Neural cell (in vitro differentiated cells): ENCODE measurements around the gene SUMF1. TPM values are rescaled to one million over a fixed set of nuclear protein-coding genes. Genes with fewer than 3 reads are reported as not detected.

ENCODE experiments used
- H2AFZ ChIP-seq: fragments of 200-600, 300-800 bp; sonication (generic), shearing (Covaris generic); 2 replicates; pipeline ENCODE4 v1.6.0; 2014; ENCODE audit warnings: low read depth, mild to moderate bottlenecking, antibody characterized with exemption, low read length, moderate library complexity
- H3F3A ChIP-seq: fragments of 200-600 bp; shearing (Covaris generic); 2 replicates; pipeline ENCODE4 v1.6.1; 2016; ENCODE audit warnings: mild to moderate bottlenecking, moderate library complexity, mixed read lengths, antibody characterized with exemption, low read length; ENCODE audit not compliant: insufficient read depth, poor library complexity, severe bottlenecking
- H3K27ac ChIP-seq: fragments of 200-600, 300-800 bp; sonication (generic), shearing (Covaris generic); 2 replicates; pipeline ENCODE4 v1.5.1; 2014; ENCODE audit warnings: mild to moderate bottlenecking, low read length, moderate library complexity
- H3K27me3 ChIP-seq: fragments of 300-800, 200-600 bp; sonication (generic), shearing (Covaris generic); 2 replicates; pipeline ENCODE4 v1.6.0; 2014; ENCODE audit warnings: mild to moderate bottlenecking, low read depth, low read length, moderate library complexity; ENCODE audit not compliant: insufficient read depth
- H3K36me3 ChIP-seq: fragments of 300-800, 200-600 bp; sonication (generic), shearing (Covaris generic); 2 replicates; pipeline ENCODE4 v1.5.1; 2014; ENCODE audit warnings: mild to moderate bottlenecking, antibody characterized with exemption, low read length, moderate library complexity; ENCODE audit not compliant: insufficient read depth
- H3K4me2 ChIP-seq: fragments of 300-800, 200-600 bp; sonication (generic), shearing (Covaris generic); 2 replicates; pipeline ENCODE4 v1.6.0; 2014; ENCODE audit warnings: mild to moderate bottlenecking, low read length
- H3K4me3 ChIP-seq: fragments of 300-800, 200-600 bp; sonication (generic), shearing (Covaris generic); 2 replicates; pipeline ENCODE4 v1.5.1; 2014; ENCODE audit warnings: mild to moderate bottlenecking, low read length, moderate library complexity
- H3K79me2 ChIP-seq: fragments of 200-600 bp; shearing (Covaris generic); replicated peaks from 2 replicates; pipeline ENCODE4 v1.6.0; 2014; ENCODE audit warnings: mild to moderate bottlenecking, low read length, moderate library complexity; ENCODE audit not compliant: insufficient read depth
- H3K9ac ChIP-seq: fragments of 300-800, 200-600 bp; sonication (generic), shearing (Covaris generic); 2 replicates; pipeline ENCODE4 v1.6.1; 2016; ENCODE audit warnings: mild to moderate bottlenecking, low read length, mixed read lengths
- H3K9me2 ChIP-seq: fragments of 200-600 bp; shearing (Covaris generic); 2 replicates; pipeline ENCODE4 v1.6.1; 2016; ENCODE audit warnings: mild to moderate bottlenecking, low read length, mixed read lengths; ENCODE audit not compliant: insufficient read depth
- H3K9me3 ChIP-seq: fragments of 200-600, 300-800 bp; sonication (generic), shearing (Covaris generic); 2 replicates; pipeline ENCODE4 v1.6.1; 2016; ENCODE audit warnings: mild to moderate bottlenecking, mixed run types, low read length, moderate library complexity, mixed read lengths
- H4K20me1 ChIP-seq: fragments of 200-600 bp; shearing (Covaris generic); 2 replicates; pipeline ENCODE4 v1.6.1; 2016; ENCODE audit warnings: mild to moderate bottlenecking, mixed run types; ENCODE audit not compliant: insufficient read depth
- EP300 ChIP-seq: fragments of 450-650 bp; conservative IDR thresholded peaks from 2 replicates; pipeline ENCODE4 v1.6.1; 2014; ENCODE audit warnings: antibody characterized with exemption, mild to moderate bottlenecking, moderate library complexity; ENCODE audit not compliant: poor library complexity, severe bottlenecking
- EZH2 ChIP-seq: fragments of 200-600, 300-800 bp; shearing (Covaris generic), sonication (generic); IDR thresholded peaks from 2 replicates; pipeline ENCODE4 v1.6.1; 2014; ENCODE audit warnings: antibody characterized with exemption, low read length, borderline replicate concordance, mild to moderate bottlenecking; ENCODE audit not compliant: insufficient read depth, poor library complexity, severe bottlenecking
- MXI1 ChIP-seq: fragments of 450-650 bp; conservative IDR thresholded peaks from 2 replicates; pipeline ENCODE4 v1.6.1; 2014; ENCODE audit warnings: antibody characterized with exemption, mild to moderate bottlenecking; ENCODE audit not compliant: poor library complexity, severe bottlenecking
- POLR2AphosphoS5 ChIP-seq: IDR thresholded peaks from 2 replicates; pipeline ENCODE4 v1.6.1; 2012
- RAD21 ChIP-seq: fragments of 450-650 bp; conservative IDR thresholded peaks from 2 replicates; pipeline ENCODE4 v1.6.1; 2014; ENCODE audit warnings: antibody characterized with exemption, mild to moderate bottlenecking, moderate library complexity
- SMC3 ChIP-seq: fragments of 450-650 bp; conservative IDR thresholded peaks from 2 replicates; pipeline ENCODE4 v1.6.1; 2014; ENCODE audit warnings: antibody characterized with exemption, mild to moderate bottlenecking, moderate library complexity; ENCODE audit not compliant: poor library complexity
- TAF1 ChIP-seq: IDR thresholded peaks from 2 replicates; pipeline ENCODE4 v1.6.1; 2012; ENCODE audit warnings: low read depth
- polyA plus RNA-seq: library from polyadenylated mRNA; depleted of rRNA; stranded (reverse); fragments of >200 nt; gene quantifications from 2 replicates; pipeline ENCODE4 v1.2.3, GENCODE V29; 2014
- TF ChIP-seq, protein P1 (sequence below): fragments of 450-650 bp; IDR thresholded peaks from 2 replicates; pipeline ENCODE4 v1.5.1; 2014; ENCODE audit warnings: antibody characterized with exemption, mild to moderate bottlenecking, moderate library complexity; ENCODE audit not compliant: poor library complexity, severe bottlenecking
- TF ChIP-seq, protein P2 (sequence below): IDR thresholded peaks from 2 replicates; pipeline ENCODE4 v1.6.1; 2012; ENCODE audit warnings: borderline replicate concordance

The SUMF1 gene
- polyA plus RNA-seq, 1 donor from 2014 or later, result 3.6 TPM

DNA sequence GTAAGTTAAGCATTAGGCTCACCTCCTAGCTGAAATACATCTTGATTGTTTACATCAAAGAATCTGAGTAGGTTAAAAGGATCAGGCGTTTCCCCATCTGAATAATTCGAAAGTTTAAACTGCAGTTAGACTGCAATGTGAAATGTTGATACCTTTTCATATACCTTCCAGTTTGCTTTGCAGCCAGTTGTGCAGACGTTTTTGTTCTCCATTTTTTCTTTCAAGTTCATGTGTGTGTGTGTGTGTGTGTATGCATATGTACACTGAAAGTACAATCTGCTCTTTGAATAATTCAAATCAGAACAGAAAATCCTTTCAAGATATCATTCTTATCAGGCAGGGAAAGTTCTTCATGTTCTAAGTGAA is 29.0 kb upstream of the SUMF1 start:
- no peak overlapping the region for H3K9ac ChIP-seq
- no peaks in the 10 kb centered on the region for H4K20me1 ChIP-seq
- no peak overlapping the region for H3K27ac ChIP-seq
- H3K4me2 ChIP-seq, result no peak overlapping the region
- H3K9me3 ChIP-seq, result no peaks in the 10 kb centered on the region
- no peaks in the 10 kb centered on the region for H3F3A ChIP-seq
- H3K79me2 ChIP-seq, result no peaks in the 10 kb centered on the region
- H3K36me3 ChIP-seq, result no peaks in the 10 kb centered on the region
- TF ChIP-seq MXI1, result no peak
- no peak for TF ChIP-seq POLR2AphosphoS5
- no peak overlapping the region for H2AFZ ChIP-seq
- no peak overlapping the region for H3K4me3 ChIP-seq
- H3K9me2 ChIP-seq, result no peaks in the 10 kb centered on the region
- H3K27me3 ChIP-seq, result peaks cover 18% of the 10 kb centered on the region

- H3K27me3 ChIP-seq, result peaks cover 18% of the 10 kb centered on the region
- H3K9ac ChIP-seq, result no peak overlapping the region
- H4K20me1 ChIP-seq, result no peaks in the 10 kb centered on the region
- H3K27ac ChIP-seq, result no peak overlapping the region
- no peaks in the 10 kb centered on the region for H3K9me3 ChIP-seq
- H3K9me2 ChIP-seq, result no peaks in the 10 kb centered on the region
- no peak overlapping the region for H2AFZ ChIP-seq
- no peak overlapping the region for H3K4me3 ChIP-seq
- H3K4me2 ChIP-seq, result no peak overlapping the region
- H3K79me2 ChIP-seq, result no peaks in the 10 kb centered on the region
- H3F3A ChIP-seq, result no peaks in the 10 kb centered on the region
- no peak for TF ChIP-seq EZH2
- no peak for TF ChIP-seq SMC3
- TF ChIP-seq TAF1, result no peak
- no peak for TF ChIP-seq MXI1
- H3K36me3 ChIP-seq, result no peaks in the 10 kb centered on the region
Observed at GRCh38 chr3:4495294-4496086, 28.4 kb upstream of the SUMF1 start.

DNA sequence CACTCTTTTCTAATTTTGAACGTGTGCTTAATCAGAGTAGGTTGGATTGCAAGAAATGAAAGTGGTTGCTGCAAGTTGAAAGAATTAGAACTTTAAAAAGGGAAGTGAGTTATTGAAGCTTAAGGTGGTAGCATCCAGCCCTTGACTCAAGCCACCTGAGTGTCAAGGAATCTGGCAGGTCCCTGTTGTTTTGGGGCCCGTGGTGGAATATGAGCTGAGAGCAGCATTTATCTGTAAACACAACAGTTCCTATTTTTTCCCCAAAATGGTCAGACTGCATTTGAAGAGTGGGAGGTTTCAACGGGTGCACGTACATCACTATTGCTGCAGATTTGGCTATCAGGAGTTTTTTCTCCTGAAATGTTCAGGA is 27.8 kb upstream of the SUMF1 start:
- Histone ChIP-seq H3K27me3 (peaks cover 18% of the 10 kb centered on the region), H3K36me3 (no peaks in the 10 kb centered on the region), H3K9me2 (no peaks in the 10 kb centered on the region), H3K4me2 (no peak overlapping the region), H3F3A (no peaks in the 10 kb centered on the region), H3K79me2 (no peaks in the 10 kb centered on the region), H3K9ac (no peak overlapping the region), H3K4me3 (no peak overlapping the region), H3K27ac (no peak overlapping the region), H4K20me1 (no peaks in the 10 kb centered on the region), H3K9me3 (no peaks in the 10 kb centered on the region), H2AFZ (no peak overlapping the region)
- TF ChIP-seq, protein P1, sequence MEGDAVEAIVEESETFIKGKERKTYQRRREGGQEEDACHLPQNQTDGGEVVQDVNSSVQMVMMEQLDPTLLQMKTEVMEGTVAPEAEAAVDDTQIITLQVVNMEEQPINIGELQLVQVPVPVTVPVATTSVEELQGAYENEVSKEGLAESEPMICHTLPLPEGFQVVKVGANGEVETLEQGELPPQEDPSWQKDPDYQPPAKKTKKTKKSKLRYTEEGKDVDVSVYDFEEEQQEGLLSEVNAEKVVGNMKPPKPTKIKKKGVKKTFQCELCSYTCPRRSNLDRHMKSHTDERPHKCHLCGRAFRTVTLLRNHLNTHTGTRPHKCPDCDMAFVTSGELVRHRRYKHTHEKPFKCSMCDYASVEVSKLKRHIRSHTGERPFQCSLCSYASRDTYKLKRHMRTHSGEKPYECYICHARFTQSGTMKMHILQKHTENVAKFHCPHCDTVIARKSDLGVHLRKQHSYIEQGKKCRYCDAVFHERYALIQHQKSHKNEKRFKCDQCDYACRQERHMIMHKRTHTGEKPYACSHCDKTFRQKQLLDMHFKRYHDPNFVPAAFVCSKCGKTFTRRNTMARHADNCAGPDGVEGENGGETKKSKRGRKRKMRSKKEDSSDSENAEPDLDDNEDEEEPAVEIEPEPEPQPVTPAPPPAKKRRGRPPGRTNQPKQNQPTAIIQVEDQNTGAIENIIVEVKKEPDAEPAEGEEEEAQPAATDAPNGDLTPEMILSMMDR, result no peak
- TF ChIP-seq POLR2AphosphoS5 (no peak), RAD21 (no peak), EP300 (no peak), SMC3 (no peak), MXI1 (no peak), TAF1 (no peak), EZH2 (no peak)
- TF ChIP-seq, protein P2, sequence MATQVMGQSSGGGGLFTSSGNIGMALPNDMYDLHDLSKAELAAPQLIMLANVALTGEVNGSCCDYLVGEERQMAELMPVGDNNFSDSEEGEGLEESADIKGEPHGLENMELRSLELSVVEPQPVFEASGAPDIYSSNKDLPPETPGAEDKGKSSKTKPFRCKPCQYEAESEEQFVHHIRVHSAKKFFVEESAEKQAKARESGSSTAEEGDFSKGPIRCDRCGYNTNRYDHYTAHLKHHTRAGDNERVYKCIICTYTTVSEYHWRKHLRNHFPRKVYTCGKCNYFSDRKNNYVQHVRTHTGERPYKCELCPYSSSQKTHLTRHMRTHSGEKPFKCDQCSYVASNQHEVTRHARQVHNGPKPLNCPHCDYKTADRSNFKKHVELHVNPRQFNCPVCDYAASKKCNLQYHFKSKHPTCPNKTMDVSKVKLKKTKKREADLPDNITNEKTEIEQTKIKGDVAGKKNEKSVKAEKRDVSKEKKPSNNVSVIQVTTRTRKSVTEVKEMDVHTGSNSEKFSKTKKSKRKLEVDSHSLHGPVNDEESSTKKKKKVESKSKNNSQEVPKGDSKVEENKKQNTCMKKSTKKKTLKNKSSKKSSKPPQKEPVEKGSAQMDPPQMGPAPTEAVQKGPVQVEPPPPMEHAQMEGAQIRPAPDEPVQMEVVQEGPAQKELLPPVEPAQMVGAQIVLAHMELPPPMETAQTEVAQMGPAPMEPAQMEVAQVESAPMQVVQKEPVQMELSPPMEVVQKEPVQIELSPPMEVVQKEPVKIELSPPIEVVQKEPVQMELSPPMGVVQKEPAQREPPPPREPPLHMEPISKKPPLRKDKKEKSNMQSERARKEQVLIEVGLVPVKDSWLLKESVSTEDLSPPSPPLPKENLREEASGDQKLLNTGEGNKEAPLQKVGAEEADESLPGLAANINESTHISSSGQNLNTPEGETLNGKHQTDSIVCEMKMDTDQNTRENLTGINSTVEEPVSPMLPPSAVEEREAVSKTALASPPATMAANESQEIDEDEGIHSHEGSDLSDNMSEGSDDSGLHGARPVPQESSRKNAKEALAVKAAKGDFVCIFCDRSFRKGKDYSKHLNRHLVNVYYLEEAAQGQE, result no peak
